ENCODE results near the gene CUBN.
A peak's percentile ranks its signal among the peaks of the same experiment; 100 is the strongest.

Gene CUBN

DNA sequence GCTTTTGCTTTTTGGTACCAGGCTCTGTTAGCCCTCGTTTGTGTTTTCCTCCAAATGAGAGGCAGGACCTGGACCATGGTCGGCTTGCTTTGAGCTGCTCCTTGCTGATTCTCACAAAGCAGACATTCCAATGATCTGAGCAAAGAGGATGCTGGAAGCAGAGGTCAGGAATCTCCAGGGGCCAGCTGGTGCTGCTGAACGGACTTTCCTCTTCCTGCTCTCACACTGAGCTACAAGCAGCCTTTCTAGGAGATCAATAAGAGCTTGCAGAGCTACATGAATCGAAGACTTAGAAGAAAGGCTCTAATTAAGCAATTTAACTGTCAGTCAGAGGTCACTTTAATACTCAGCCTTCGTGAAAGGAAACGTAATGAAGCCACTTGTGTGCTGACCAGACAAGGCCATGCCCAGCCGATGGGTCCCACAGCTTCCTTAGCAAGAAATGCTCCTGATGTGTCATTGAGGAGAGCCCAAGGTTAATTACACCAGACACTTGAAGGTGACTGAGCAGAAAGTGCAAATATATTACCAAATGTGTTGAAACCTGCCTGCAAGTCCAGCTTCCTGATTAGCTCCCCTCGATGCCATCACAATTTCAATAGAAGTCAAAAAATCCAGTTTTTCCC lies 161.1 kb downstream of the CUBN start:
- no peak for DNase-seq (ENCODE audit: low spot score in 2 of 2)
- peaks cover 6% of the 10 kb centered on the region; the same call in 1 of the 2 replicates for H3K27me3 ChIP-seq (ENCODE audit: low read depth)
- no peaks in the 10 kb centered on the region for H3K36me3 ChIP-seq (replicated peaks)
- no peaks in the 10 kb centered on the region for H3K9me3 ChIP-seq
- no peak overlapping the region for H3K4me3 ChIP-seq
- in situ Hi-C loops (cut with MboI; ENCODE audit: low sequenced_read_pairs): no loop called here
- H3K4me1 ChIP-seq: no peaks in the 10 kb centered on the region

DNA sequence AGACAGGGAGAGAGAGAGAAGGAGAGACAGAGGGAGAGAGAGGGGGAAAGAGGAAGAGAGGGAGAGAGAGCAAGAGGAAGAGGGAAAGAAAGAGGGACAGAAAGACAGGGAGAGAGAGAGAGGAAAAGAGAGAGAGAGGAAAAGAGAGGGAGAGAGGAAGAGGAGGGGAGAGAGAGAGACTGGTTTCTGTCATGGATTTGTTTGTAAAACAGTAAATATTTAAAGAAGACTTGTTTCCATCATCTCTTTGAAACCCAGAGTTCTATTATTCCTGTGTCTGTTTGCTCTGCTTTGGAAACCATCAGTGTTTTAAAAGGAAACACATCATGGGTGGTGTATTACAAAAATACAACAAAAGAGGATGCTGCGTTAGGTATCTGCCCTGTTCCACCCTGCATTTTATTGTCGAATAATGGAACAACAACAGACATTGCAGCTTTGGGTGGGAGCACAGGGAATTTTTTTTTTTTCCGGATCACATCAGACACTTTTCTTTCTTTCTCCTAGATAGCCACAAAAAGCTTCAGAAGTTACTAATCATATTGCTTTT lies 161.7 kb downstream of the CUBN start:
- Histone ChIP-seq H3K4me1 (no peaks in the 10 kb centered on the region), H3K27me3 (ENCODE audit: low read depth) (peaks cover 6% of the 10 kb centered on the region; the same call in 1 of the 2 replicates), H3K36me3 (replicated peaks) (no peaks in the 10 kb centered on the region), H3K4me3 (no peak overlapping the region), H3K9me3 (no peaks in the 10 kb centered on the region)
- in situ Hi-C loops (cut with MboI; ENCODE audit: low sequenced_read_pairs): no loop called here
- no peak for DNase-seq (ENCODE audit: low spot score in 2 of 2)

DNA sequence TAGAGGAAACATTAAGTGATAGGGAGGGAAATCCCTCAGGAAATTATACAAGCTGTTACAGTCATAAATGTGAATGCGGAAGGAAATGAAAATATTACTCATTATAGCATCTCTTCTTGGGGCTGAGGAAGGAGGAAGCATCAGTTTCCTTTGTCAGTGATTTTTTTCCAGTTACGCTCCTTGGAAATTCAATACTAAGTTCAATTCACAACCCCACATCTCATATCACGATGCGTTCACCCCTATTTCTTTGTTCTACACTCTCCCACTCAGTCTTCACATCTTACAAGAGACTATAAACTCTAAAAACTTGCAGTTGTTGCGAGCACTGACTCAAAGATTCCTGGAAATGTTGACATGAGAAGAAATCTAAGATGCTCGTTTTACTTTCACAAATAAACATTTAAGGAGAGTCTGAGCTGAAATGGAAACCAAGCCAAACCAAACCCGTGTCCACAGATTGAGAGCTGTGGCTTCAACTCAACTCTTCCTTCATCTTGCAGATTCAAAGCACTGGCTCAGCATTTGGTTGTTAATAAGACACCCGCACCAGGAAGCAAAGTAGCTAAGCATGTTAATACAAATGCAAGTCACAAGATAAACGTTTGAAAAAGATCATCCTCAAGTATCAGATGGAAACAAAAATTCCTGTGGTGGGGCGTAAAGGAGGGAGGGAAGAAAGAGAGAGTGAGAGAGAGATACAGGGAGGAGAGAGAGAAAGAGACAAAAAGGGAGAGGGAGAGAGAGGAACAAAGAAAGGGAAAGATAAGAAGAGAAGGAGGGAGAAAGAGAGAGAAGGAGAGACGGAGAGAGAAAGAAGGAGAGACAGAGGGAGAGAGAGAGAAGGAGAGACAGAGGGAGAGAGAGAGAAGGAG lies 162.4 kb downstream of the CUBN start:
- Histone ChIP-seq H3K4me3 (no peak overlapping the region), H3K4me1 (no peaks in the 10 kb centered on the region)
- in situ Hi-C loops (cut with MboI; ENCODE audit: low sequenced_read_pairs): no loop called here

DNA sequence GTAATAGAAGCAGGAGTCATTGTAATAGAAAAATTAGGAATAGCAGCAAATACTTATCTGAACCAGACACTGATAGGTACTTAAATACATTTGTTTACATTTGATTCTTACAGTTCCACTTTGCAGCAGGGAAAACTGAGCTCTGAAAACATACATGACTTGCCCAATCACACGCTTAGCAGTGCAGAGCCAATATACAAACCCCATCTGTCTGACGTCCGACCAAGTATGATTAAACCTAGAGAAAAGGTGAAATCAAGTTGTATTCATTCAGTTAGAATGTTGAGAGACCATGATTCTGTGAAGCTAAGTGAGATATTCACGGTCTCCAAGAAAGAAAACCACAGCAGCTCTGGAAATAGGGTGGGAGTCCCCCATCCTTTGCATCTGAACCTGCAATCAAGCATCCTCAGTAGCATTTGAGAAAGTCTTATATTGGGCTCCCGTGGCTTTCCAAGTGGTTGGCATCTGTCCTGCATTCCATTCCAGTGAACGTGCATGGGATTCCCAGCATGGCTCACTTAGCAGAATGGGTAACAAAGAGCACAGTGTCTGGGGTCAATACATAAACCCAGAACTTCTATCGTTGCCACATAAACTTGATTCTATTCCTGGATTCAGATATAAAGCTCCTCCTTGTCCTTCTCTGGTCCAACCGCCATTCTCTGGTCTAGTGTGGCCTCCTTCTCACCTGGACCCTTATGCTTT lies 163.7 kb downstream of the CUBN start:
- H3K9me3 ChIP-seq: no peaks in the 10 kb centered on the region
- H3K27me3 ChIP-seq (ENCODE audit: low read depth): peaks cover 6% of the 10 kb centered on the region; the same call in 1 of the 2 replicates
- no peaks in the 10 kb centered on the region for H3K4me1 ChIP-seq
- DNase-seq (ENCODE audit: low spot score in 2 of 2): no peak
- H3K36me3 ChIP-seq (replicated peaks): no peaks in the 10 kb centered on the region
- in situ Hi-C loops (cut with MboI; ENCODE audit: low sequenced_read_pairs): no loop called here
- H3K4me3 ChIP-seq: no peak overlapping the region

More for the DNA sequence above, 162.4 kb downstream of the CUBN start:
- Histone ChIP-seq H3K36me3 (replicated peaks) (no peaks in the 10 kb centered on the region), H3K27me3 (ENCODE audit: low read depth) (peaks cover 6% of the 10 kb centered on the region; the same call in 1 of the 2 replicates), H3K9me3 (no peaks in the 10 kb centered on the region)
- DNase-seq (ENCODE audit: low spot score in 2 of 2): no peak

DNA sequence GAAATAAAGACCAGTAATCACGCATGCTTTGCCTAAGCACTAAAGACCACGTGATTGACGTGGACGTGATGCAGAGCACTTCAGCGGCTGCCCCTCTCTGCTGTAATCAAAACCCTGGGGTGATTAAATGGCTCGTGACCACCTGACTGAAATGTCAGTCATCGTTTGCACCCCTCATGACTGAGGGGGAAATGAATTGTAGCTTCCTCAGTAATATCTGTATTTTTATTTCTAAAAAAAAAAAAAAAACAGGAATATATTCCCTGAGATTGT lies 164.3 kb downstream of the CUBN start:
- DNase-seq (ENCODE audit: low spot score in 2 of 2): no peak
- in situ Hi-C loops (cut with MboI; ENCODE audit: low sequenced_read_pairs): no loop called here
- peaks cover 6% of the 10 kb centered on the region; the same call in 1 of the 2 replicates for H3K27me3 ChIP-seq (ENCODE audit: low read depth)
- no peak overlapping the region for H3K4me3 ChIP-seq
- H3K36me3 ChIP-seq (replicated peaks): no peaks in the 10 kb centered on the region
- H3K9me3 ChIP-seq: no peaks in the 10 kb centered on the region
- H3K4me1 ChIP-seq: no peaks in the 10 kb centered on the region

DNA sequence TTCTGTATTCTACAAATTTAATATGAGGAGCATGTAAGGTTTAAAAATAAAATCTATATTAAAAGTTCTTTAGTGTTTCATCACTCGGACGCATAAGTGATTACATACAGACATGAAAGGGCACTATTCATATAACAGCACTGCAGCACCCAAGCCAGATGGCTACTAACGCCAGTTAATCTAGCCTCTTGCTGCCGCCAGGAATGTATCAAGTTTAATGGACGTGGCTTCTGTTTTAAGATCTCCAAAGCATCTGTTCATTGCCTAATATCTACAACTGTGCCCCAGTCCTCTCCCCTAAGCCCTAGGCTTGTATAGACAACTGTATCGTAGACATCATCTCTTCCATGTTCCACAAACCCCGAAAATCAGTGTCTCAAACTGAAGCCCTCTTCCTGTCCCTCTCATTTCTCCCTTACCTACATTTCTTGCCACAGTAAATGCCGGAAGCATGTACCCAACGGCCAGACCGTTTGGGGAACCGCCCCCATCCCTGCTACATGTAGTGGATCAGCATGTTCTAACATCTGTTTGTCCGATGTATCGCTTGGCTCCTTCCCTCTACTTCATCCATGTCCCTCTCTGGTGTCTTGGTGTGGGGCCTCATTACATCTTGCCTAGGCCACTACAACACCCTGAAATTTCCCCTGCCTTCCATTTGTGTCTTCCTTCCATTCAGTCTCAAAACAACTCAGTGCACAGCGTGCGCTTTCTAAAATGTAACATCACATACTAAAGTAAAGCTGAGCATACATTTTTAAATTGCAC lies 164.9 kb downstream of the CUBN start:
- Histone ChIP-seq H3K36me3 (replicated peaks) (no peaks in the 10 kb centered on the region), H3K4me1 (no peaks in the 10 kb centered on the region), H3K27me3 (ENCODE audit: low read depth) (peaks cover 6% of the 10 kb centered on the region; the same call in 1 of the 2 replicates), H3K9me3 (no peaks in the 10 kb centered on the region), H3K4me3 (no peak overlapping the region)
- DNase-seq (ENCODE audit: low spot score in 2 of 2): no peak
- in situ Hi-C loops (cut with MboI; ENCODE audit: low sequenced_read_pairs): no loop called here

DNA sequence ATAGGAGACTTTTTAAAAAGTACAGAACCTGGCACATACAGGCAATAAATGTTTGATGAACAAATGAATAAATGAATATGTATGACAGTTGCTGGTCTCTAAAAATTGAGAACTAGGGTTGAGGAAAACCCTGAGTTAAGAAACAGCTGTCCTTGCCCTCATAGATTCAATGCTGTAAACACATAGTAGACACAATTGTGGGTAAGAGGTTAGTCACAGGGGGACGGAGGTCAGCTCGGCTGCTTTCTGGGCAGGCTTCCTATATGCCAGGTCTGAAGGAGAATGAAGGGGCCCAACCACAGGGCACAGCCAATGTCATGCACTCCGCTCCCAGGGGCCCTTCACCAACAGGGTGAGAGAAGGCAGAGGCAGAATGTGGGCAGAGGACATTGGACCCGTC lies 169.1 kb downstream of the CUBN start:
- in situ Hi-C loops (cut with MboI; ENCODE audit: low sequenced_read_pairs): no loop called here
- no peak overlapping the region for H3K4me3 ChIP-seq

DNA sequence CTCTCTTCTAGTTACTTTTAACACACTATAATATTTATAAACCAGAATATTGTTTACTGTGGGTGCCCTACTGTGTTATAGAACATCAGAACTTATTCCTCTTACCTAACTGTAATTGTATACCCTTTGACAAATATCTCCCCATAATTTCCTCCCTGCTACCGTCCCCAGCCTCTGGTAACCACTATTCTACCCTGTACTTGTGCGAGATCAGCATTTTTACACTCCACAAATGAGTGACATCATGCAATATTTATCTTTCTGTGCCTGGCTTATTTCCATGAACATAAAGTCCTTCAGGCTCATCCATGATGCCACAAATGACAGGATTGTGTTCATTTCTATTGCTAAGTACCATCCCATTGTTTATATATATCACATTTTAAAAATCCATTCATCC lies 172.6 kb downstream of the CUBN start:
- Histone ChIP-seq H3K9me3 (no peaks in the 10 kb centered on the region), H3K4me1 (no peaks in the 10 kb centered on the region; the same call in 1 of the 2 replicates), H3K4me3 (no peak overlapping the region), H3K27me3 (ENCODE audit: low read depth) (no peaks in the 10 kb centered on the region), H3K36me3 (replicated peaks) (no peaks in the 10 kb centered on the region)
- DNase-seq (ENCODE audit: low spot score in 2 of 2): no peak
- in situ Hi-C loops (cut with MboI; ENCODE audit: low sequenced_read_pairs): no loop called here

More for the DNA sequence above, 169.1 kb downstream of the CUBN start:
- DNase-seq (ENCODE audit: low spot score in 2 of 2): no peak
- H3K4me1 ChIP-seq: no peaks in the 10 kb centered on the region
- no peaks in the 10 kb centered on the region for H3K27me3 ChIP-seq (ENCODE audit: low read depth)
- no peaks in the 10 kb centered on the region for H3K9me3 ChIP-seq
- H3K36me3 ChIP-seq (replicated peaks): no peaks in the 10 kb centered on the region

DNA sequence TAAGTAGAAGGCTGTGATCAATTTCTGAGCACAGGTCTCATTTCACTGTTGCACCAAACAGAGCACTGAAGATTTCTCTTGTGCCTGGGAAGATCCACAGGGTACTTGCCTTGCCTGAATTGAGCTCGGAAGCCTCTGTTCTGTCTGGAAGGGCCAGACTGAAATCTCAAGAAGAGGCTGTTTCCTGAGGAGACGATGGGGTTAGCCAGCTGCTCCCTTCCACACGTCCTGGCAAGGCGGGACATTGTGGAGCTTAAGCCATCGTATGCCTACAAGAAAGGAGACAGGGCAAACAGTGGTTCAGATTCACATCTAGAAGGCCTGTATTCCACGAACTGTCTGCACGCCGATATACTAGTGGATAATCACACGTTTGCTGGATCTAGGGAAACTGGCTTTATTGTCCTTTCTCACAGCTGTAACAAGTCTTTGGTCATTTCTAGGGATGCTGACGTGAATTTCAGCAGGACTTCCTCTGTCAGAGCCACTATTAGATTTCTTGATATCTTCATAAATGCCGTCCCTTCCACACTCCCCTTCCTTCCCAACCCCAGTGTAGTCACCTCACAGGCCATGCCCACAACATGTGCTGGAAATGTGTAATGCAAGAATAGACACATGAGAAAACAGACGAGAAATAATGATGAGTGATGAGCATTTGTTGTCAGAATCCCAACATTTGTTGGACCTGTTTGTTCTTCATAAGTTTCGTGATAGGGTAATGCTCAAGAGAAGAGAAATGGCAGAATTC lies 175.2 kb downstream of the CUBN start:
- Histone ChIP-seq H3K4me3 (no peak overlapping the region), H3K36me3 (replicated peaks) (no peaks in the 10 kb centered on the region), H3K9me3 (no peaks in the 10 kb centered on the region), H3K4me1 (peaks cover 3% of the 10 kb centered on the region), H3K27me3 (ENCODE audit: low read depth) (no peaks in the 10 kb centered on the region)
- in situ Hi-C loops (cut with MboI; ENCODE audit: low sequenced_read_pairs): no loop called here
- DNase-seq (ENCODE audit: low spot score in 2 of 2): no peak

DNA sequence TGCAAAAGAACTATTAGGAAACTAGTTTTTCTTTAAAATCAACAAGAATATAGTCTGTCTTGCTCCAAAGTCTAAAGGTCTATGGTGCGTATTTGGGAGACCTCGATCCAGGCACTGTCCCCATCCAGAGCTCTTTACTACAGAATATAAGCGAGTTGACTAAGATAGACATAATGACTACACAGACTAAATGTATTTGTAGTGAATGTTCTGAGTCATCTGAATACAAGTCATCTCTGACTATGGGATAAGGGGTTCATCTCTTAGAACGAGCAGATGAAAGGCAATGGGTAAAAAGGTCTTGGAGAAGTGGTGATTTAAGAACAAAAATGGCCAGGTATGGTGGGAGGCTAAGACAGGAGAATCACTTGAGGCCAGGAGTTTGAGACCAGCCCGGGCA lies 176.3 kb downstream of the CUBN start:
- H3K4me3 ChIP-seq: no peak overlapping the region
- H3K27me3 ChIP-seq (ENCODE audit: low read depth): no peaks in the 10 kb centered on the region
- H3K9me3 ChIP-seq: no peaks in the 10 kb centered on the region
- in situ Hi-C loops (cut with MboI; ENCODE audit: low sequenced_read_pairs): no loop called here
- H3K36me3 ChIP-seq (replicated peaks): no peaks in the 10 kb centered on the region
- no peak for DNase-seq (ENCODE audit: low spot score in 2 of 2)
- peaks cover 3% of the 10 kb centered on the region for H3K4me1 ChIP-seq

DNA sequence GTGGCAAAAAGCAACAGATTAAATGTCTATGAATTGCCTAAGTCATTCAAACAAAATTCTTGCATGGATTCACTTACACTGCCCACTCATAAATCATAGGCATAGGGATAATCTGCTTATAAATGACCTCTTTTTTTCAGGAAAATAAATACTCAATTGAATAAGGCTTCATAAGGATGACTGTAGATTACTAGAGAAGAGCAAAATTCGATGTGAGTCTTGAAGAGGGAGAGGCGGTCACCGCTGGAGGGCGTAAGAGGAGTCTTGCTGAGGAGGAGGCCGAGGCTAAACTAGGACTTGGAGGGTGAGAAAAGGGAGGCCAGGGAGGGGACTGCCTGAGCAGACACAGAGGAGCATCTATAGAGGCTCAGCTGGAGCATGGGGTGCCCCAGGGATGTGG lies 177.0 kb downstream of the CUBN start:
- in situ Hi-C loops (cut with MboI; ENCODE audit: low sequenced_read_pairs): no loop called here
- Histone ChIP-seq H3K36me3 (replicated peaks) (no peaks in the 10 kb centered on the region), H3K4me1 (peaks cover 3% of the 10 kb centered on the region), H3K27me3 (ENCODE audit: low read depth) (no peaks in the 10 kb centered on the region), H3K9me3 (no peaks in the 10 kb centered on the region), H3K4me3 (no peak overlapping the region)
- peak in 1 of 2 experiments; percentile 59 for DNase-seq (ENCODE audit: low spot score in 2 of 2)

DNA sequence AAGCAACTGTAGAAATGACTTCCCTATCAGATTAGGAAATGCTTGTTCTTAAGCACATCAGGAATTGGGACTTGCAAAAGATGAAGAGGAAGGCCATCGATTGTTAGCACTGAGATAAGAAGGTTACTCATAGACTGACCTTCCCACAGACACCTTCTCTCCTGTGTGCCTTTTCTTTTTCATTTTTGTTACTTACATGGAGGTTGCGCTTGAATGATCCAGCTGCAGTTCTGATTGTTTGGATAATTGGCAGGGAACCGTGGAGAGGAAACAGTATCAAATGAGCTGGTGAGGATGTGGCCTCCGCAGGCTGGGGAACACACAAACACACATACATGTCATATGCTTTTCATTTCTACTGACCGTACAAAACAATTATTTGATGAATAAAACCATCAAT lies 177.5 kb downstream of the CUBN start:
- in situ Hi-C loops (cut with MboI; ENCODE audit: low sequenced_read_pairs): no loop called here

More for the DNA sequence above, 177.5 kb downstream of the CUBN start:
- no peak for DNase-seq (ENCODE audit: low spot score in 2 of 2)
- no peaks in the 10 kb centered on the region for H3K9me3 ChIP-seq
- no peaks in the 10 kb centered on the region for H3K27me3 ChIP-seq (ENCODE audit: low read depth)
- peaks cover 3% of the 10 kb centered on the region for H3K4me1 ChIP-seq
- H3K4me3 ChIP-seq: no peak overlapping the region
- H3K36me3 ChIP-seq (replicated peaks): no peaks in the 10 kb centered on the region
